IMR-90 (cell line): Measurements from ENCODE around the gene PDCD10.

Experiments used
- BHLHE40 ChIP-seq: fragments of 150-350 bp; IDR thresholded peaks from 2 replicates; pipeline ENCODE4 v1.6.1; 2016; ENCODE audit warnings: mild to moderate bottlenecking, low read depth, low read length
- CHD1 ChIP-seq: IDR thresholded peaks from 2 replicates; pipeline ENCODE4 v1.6.1; 2012; ENCODE audit warnings: low read depth, low read length, improper control_type of control experiment
- MAFK ChIP-seq: IDR thresholded peaks from 2 replicates; pipeline ENCODE4 v1.6.1; 2012; ENCODE audit warnings: low read depth, low read length, improper control_type of control experiment
- MXI1 ChIP-seq: IDR thresholded peaks from 2 replicates; pipeline ENCODE4 v1.6.1; 2012; ENCODE audit warnings: low read depth, mild to moderate bottlenecking, low read length, moderate library complexity, borderline replicate concordance
- POLR2A ChIP-seq: IDR thresholded peaks from 2 replicates; pipeline ENCODE4 v1.6.1; 2012; ENCODE audit warnings: mild to moderate bottlenecking, low read depth, low read length
- TF ChIP-seq, protein P1 (sequence below): conservative IDR thresholded peaks from 2 replicates; pipeline ENCODE4 v1.5.1; 2012; ENCODE audit warnings: mild to moderate bottlenecking, low read depth, low read length, improper control_type of control experiment

DNA sequence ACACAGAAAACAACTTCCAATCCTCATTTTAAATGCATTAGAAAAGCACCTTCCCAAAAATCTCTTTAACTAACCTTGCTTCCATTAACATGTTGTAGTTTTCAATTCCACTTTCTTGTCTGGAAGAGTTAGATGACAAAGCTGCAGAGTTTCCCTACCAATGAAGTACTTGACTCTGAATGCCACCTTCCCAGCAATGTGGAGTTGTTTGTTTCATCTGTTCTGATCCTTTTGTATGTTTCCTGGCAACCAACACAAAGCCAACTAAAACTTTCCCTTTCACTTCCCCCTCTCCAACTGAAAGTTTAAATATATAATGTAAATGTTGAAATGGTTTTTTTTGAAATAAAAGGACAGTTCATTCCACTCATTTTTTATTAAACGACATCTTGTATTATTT, 80.9 kb downstream of the PDCD10 start, which contains the start of gene WDR49:
- TF ChIP-seq POLR2A (no peak), MAFK (no peak), BHLHE40 (no peak), MXI1 (no peak), CHD1 (no peak)
- TF ChIP-seq, protein P1, sequence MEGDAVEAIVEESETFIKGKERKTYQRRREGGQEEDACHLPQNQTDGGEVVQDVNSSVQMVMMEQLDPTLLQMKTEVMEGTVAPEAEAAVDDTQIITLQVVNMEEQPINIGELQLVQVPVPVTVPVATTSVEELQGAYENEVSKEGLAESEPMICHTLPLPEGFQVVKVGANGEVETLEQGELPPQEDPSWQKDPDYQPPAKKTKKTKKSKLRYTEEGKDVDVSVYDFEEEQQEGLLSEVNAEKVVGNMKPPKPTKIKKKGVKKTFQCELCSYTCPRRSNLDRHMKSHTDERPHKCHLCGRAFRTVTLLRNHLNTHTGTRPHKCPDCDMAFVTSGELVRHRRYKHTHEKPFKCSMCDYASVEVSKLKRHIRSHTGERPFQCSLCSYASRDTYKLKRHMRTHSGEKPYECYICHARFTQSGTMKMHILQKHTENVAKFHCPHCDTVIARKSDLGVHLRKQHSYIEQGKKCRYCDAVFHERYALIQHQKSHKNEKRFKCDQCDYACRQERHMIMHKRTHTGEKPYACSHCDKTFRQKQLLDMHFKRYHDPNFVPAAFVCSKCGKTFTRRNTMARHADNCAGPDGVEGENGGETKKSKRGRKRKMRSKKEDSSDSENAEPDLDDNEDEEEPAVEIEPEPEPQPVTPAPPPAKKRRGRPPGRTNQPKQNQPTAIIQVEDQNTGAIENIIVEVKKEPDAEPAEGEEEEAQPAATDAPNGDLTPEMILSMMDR, result no peak
